ENCODE results near the gene L1CAM.

DNA sequence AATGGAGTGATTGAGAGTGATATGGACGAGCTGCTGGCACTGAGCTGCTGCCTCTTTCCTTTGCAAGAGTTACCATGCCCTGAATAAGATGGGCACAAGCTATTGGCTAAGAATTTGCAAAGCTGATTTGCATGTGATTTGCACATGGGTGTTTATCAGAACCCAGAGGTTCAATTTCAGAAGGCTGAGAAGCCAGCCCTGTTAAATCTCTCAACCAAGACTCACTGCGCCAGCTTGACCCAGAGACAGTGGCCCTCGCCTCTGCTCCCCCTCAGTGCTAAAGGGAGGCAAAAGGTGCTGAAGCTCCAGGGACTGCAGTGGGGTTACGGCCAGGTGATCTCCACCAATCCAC is 39.4 kb upstream of the L1CAM start:
- TF ChIP-seq, protein P1, sequence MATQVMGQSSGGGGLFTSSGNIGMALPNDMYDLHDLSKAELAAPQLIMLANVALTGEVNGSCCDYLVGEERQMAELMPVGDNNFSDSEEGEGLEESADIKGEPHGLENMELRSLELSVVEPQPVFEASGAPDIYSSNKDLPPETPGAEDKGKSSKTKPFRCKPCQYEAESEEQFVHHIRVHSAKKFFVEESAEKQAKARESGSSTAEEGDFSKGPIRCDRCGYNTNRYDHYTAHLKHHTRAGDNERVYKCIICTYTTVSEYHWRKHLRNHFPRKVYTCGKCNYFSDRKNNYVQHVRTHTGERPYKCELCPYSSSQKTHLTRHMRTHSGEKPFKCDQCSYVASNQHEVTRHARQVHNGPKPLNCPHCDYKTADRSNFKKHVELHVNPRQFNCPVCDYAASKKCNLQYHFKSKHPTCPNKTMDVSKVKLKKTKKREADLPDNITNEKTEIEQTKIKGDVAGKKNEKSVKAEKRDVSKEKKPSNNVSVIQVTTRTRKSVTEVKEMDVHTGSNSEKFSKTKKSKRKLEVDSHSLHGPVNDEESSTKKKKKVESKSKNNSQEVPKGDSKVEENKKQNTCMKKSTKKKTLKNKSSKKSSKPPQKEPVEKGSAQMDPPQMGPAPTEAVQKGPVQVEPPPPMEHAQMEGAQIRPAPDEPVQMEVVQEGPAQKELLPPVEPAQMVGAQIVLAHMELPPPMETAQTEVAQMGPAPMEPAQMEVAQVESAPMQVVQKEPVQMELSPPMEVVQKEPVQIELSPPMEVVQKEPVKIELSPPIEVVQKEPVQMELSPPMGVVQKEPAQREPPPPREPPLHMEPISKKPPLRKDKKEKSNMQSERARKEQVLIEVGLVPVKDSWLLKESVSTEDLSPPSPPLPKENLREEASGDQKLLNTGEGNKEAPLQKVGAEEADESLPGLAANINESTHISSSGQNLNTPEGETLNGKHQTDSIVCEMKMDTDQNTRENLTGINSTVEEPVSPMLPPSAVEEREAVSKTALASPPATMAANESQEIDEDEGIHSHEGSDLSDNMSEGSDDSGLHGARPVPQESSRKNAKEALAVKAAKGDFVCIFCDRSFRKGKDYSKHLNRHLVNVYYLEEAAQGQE (IDR thresholded peaks at IDR 0.05; ENCODE audit: insufficient read depth in 1 of 2, low read depth in 2 of 2, low read length in 2 of 2), result no peak
- no peak for TF ChIP-seq POLR2AphosphoS5 (IDR thresholded peaks at IDR 0.05; ENCODE audit: low read depth, low read length)
